Spleen (tissue), 11 donors: ENCODE data around the gene ZFAND5. TPM values are rescaled to one million over a fixed set of nuclear protein-coding genes. Genes with fewer than 3 reads are reported as not detected.
A peak's percentile ranks its signal among the peaks of the same experiment; 100 is the strongest.

Experiments used
- DNase-seq: peaks from one replicate; pipeline ENCODE4 v3.0.0-alpha.2; 2020
- H3K27ac ChIP-seq, 8 donors: fragments of 200-600 bp; sonication (generic) in 7 of 8; 1 replicate in 4 of 8; 2 replicates in 4 of 8; pipeline versions ENCODE4 v1.5.0 to v1.8.0; 2016 to 2021; ENCODE audit warnings: inconsistent platforms in 4 of 8, mild to moderate bottlenecking in 4 of 8, moderate library complexity in 1 of 8
- H3K27me3 ChIP-seq, 7 donors: fragments of 200-600 bp; sonication (generic) in 6 of 7; replicated peaks in 1 of 7; 1 replicate in 4 of 7; 2 replicates in 3 of 7; pipeline versions ENCODE4 v1.5.0 to v1.8.0; 2016 to 2021; ENCODE audit warnings: inconsistent platforms in 3 of 7, mild to moderate bottlenecking in 1 of 7
- H3K36me3 ChIP-seq, 6 donors: fragments of 200-600 bp; sonication (generic) in 5 of 6; 1 replicate in 4 of 6; 2 replicates in 2 of 6; pipeline versions ENCODE4 v1.5.0 to v1.8.0; 2016 to 2021; ENCODE audit warnings: inconsistent platforms in 2 of 6
- H3K4me1 ChIP-seq, 6 donors: fragments of 200-600 bp; sonication (generic) in 5 of 6; 1 replicate in 3 of 6; 2 replicates in 3 of 6; pipeline versions ENCODE4 v1.5.0 to v1.8.0; 2016 to 2021; ENCODE audit warnings: inconsistent platforms in 3 of 6
- H3K4me3 ChIP-seq, 8 donors: fragments of 200-600 bp; sonication (generic) in 7 of 8; 1 replicate in 4 of 8; 2 replicates in 4 of 8; pipeline versions ENCODE4 v1.5.0 to v1.8.0; 2016 to 2021; ENCODE audit warnings: inconsistent platforms in 4 of 8, mild to moderate bottlenecking in 4 of 8, moderate library complexity in 2 of 8
- H3K9me3 ChIP-seq, 8 donors: fragments of 200-600 bp; sonication (generic) in 7 of 8; 1 replicate in 4 of 8; 2 replicates in 4 of 8; pipeline versions ENCODE4 v1.5.0 to v1.8.0; 2016 to 2021; ENCODE audit warnings: inconsistent platforms in 4 of 8
- POLR2A ChIP-seq, 3 donors: fragments of 450-650 bp; IDR thresholded peaks; one replicate each; pipeline ENCODE4 v1.5.1; 2017; ENCODE audit warnings: antibody characterized with exemption in 3 of 3, mild to moderate bottlenecking in 1 of 3
- POLR2AphosphoS5 ChIP-seq, 3 donors: sonication (generic); formaldehyde crosslinking; IDR thresholded peaks; one replicate each; pipeline ENCODE4 v1.5.1; 2017; ENCODE audit warnings: antibody characterized with exemption in 3 of 3
- WGBS, 5 donors: extraction: QIAGEN DNeasy Blood & Tissue Kit in 3 of 5; methylation state at CpG; one replicate each; pipeline versions ENCODE4 v1.1.5 to v1.1.7; 2013 to 2018; 5-methylcytosine and 5-hydroxymethylcytosine counted together
- intact Hi-C: fragments of 100-400 bp; cut with DNase I; formaldehyde crosslinking; loops from one replicate; pipeline ENCODE4 v1.15.0; 2023; ENCODE audit warnings: low total_unique reads
- polyA plus RNA-seq, 3 donors: library from polyadenylated mRNA; stranded (reverse); fragments of 200-250 nt; gene quantifications; one replicate each; pipeline ENCODE4 v1.2.1, GENCODE V29; 2013
- total RNA-seq, 7 donors: library from RNA; depleted of rRNA in 3 of 7; stranded (reverse); fragments of >200 nt in 3 of 7; fragmentation: NEBNext Ultra II Directional in 4 of 7; extraction: Animal tissue kit (Norgen Biotek cat#: 25700) in 4 of 7; gene quantifications; one replicate each; pipeline versions ENCODE4 v1.1.0 to v1.2.1, GENCODE V29; 2016 to 2021
- TF ChIP-seq, protein P1 (sequence below), 11 experiments: fragments of 200-600 bp in 7 of 11; fragments of 450-650 bp in 4 of 11; sonication (generic) in 4 of 11; IDR thresholded peaks in 8 of 11; conservative IDR thresholded peaks in 3 of 11; 1 replicate in 7 of 11; 2 replicates in 4 of 11; pipeline versions ENCODE4 v1.4.0 to v1.8.0; 2016 to 2021; ENCODE audit warnings: antibody characterized with exemption in 11 of 11, inconsistent platforms in 4 of 11, mild to moderate bottlenecking in 1 of 11
- donor health status: healthy with polysubstance abuse.
- donor health status: DM: no; HTN: no; CAD: no; lungs with moderate emphysema.
- donor health status: DM: no; HTN: no; CAD: no.
- donor health status: Bipolar disorder and iron deficiency.
- donor health status: healthy.
- donor health status: DM: no; HTN: no; CAD: no.
- donor health status: DM: yes; HTN: yes; CAD: no.

The ZFAND5 gene
- total and polyA plus RNA-seq, 10 donors, result 69.6 to 238 (median 147) TPM

DNA sequence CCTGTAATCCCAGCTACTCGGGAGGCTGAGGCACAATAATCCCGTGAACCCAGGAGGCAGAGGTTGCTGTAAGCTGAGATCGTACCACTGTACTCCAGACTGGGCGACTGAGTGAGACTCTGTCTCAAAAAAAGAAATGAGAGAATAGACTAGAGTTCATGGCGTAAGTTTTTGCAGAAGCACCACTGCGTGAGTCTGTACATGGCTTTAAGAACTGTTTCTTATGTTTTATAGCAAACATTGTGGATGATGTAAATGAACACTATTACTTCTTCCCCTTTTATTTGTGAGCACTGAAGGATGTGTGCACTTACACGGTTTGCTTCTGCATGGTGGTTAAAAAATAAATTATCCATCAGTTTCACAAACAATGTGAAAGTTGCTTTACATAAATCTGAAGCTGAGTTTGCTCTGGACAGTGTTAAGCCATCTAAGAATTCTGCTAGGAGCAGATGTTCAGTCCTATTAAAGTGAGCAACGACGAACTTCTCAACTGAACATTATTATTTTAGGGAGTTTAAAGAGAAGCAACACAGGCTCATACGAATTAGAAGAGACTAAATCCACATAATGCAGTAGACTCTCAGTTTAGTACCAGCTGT is 52.5 kb downstream of the ZFAND5 start:
- no peak overlapping the region for H3K4me3 ChIP-seq
- H3K27ac ChIP-seq, result peak overlapping the region in 2 of 8 donors; percentile 13 to 19
- WGBS, 5 donors, result 70 to 76% (median 73%) methylated on average over 10 of the region's 10 CpGs
- H3K36me3 ChIP-seq, result no peaks in the 10 kb centered on the region
- DNase-seq, result no peak
- no peaks in the 10 kb centered on the region for H3K27me3 ChIP-seq
- no peak for TF ChIP-seq POLR2A (IDR thresholded peaks at IDR 0.05)
- TF ChIP-seq, protein P1, sequence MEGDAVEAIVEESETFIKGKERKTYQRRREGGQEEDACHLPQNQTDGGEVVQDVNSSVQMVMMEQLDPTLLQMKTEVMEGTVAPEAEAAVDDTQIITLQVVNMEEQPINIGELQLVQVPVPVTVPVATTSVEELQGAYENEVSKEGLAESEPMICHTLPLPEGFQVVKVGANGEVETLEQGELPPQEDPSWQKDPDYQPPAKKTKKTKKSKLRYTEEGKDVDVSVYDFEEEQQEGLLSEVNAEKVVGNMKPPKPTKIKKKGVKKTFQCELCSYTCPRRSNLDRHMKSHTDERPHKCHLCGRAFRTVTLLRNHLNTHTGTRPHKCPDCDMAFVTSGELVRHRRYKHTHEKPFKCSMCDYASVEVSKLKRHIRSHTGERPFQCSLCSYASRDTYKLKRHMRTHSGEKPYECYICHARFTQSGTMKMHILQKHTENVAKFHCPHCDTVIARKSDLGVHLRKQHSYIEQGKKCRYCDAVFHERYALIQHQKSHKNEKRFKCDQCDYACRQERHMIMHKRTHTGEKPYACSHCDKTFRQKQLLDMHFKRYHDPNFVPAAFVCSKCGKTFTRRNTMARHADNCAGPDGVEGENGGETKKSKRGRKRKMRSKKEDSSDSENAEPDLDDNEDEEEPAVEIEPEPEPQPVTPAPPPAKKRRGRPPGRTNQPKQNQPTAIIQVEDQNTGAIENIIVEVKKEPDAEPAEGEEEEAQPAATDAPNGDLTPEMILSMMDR (IDR thresholded peaks at IDR 0.05 in 8 of 11, conservative IDR thresholded peaks at IDR 0.05 in 3 of 11), result no peak
- TF ChIP-seq POLR2AphosphoS5 (IDR thresholded peaks at IDR 0.05), result no peak
- intact Hi-C loops, result no loop called here
- no peaks in the 10 kb centered on the region for H3K9me3 ChIP-seq
- H3K4me1 ChIP-seq, result peaks cover 0 to 32% (median 11%) of the 10 kb centered on the region in 6 donors

DNA sequence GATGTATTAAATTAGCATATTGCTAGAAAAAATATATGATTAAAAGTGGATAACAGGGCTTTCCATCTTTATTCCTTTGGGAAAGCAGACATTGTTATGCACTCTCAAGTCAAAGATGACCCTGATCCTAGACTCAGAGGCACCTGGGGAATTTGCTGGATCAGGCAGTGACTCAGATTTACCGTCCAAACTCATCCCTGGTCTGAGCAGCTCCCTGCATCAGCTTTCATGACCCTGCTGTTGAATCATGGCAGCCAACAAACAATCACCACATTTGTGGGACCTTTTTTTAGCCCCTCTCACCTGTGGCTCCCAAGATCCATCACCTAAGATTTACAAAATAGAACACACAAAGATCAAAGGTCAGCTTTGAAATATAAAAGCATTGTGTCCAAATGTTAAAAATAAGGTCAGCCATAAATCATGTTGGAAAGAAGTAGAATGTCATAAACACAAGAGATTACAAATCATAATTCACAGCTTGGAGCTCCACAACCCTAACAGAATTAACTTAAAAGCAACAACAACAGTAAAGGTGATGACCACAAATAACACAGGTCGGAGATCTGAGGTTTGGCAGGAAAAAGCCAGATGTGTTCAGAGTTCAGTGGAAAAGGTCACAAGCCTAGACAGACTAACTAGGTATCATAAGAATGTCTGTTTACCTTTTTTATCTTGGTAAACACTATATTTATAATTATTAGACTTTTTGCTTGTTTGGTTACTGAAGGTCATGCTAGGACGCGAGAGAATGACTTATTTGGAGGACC is 55.5 kb downstream of the ZFAND5 start:
- Histone ChIP-seq H3K27ac (no peak overlapping the region), H3K9me3 (no peaks in the 10 kb centered on the region), H3K4me3 (no peak overlapping the region), H3K4me1 (peaks cover 0 to 43% (median 24%) of the 10 kb centered on the region in 6 donors), H3K27me3 (no peaks in the 10 kb centered on the region), H3K36me3 (no peaks in the 10 kb centered on the region)
- 85 to 93% (median 91%) methylated on average over 4 of the region's 4 CpGs for WGBS, 5 donors
- intact Hi-C loops, result loop anchor here (10.0 kb wide), 1 partner anchor 45 kb away; no protein-coding TSS in a partner anchor
- DNase-seq, result no peak
- TF ChIP-seq POLR2A (IDR thresholded peaks at IDR 0.05), result no peak
- TF ChIP-seq, protein P1 (IDR thresholded peaks at IDR 0.05 in 8 of 11, conservative IDR thresholded peaks at IDR 0.05 in 3 of 11), result no peak
- TF ChIP-seq POLR2AphosphoS5 (IDR thresholded peaks at IDR 0.05), result no peak

DNA sequence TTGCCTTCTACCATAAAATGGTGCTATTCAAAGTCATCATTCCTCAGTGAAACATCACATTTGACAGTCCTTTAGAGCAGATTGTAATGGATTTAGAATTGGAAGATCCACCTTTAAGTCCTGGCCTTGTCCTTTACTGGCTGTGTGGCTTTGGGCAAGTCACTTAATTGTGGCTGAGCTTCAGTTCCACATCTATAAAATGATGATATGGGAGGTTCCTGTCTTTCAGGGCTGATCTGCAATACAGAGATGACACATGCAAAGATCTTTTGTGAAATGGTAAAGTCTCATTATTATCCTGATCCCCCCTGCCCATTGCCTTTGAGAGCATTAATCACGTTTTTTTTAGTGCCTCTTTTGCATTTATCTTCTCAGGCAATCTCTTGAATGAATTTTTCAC is 58.2 kb downstream of the ZFAND5 start:
- intact Hi-C loops, result loop anchor here (10.0 kb wide), 1 partner anchor 48 kb away; no protein-coding TSS in a partner anchor
- WGBS, 5 donors, result 46 to 69% (median 61%) methylated on average over 1 of the region's 1 CpG
- H3K4me1 ChIP-seq, result peaks cover 8 to 45% (median 32%) of the 10 kb centered on the region in 6 donors
- peak overlapping the region in 7 of 8 donors; percentile 84 to 92 (median 88) for H3K27ac ChIP-seq
- no peaks in the 10 kb centered on the region for H3K36me3 ChIP-seq
- H3K9me3 ChIP-seq, result no peaks in the 10 kb centered on the region
- H3K27me3 ChIP-seq, result no peaks in the 10 kb centered on the region
- TF ChIP-seq POLR2A (IDR thresholded peaks at IDR 0.05) (no peak), POLR2AphosphoS5 (IDR thresholded peaks at IDR 0.05) (no peak)
- TF ChIP-seq, protein P1 (IDR thresholded peaks at IDR 0.05 in 8 of 11, conservative IDR thresholded peaks at IDR 0.05 in 3 of 11), result no peak
- no peak overlapping the region for H3K4me3 ChIP-seq
- no peak for DNase-seq

DNA sequence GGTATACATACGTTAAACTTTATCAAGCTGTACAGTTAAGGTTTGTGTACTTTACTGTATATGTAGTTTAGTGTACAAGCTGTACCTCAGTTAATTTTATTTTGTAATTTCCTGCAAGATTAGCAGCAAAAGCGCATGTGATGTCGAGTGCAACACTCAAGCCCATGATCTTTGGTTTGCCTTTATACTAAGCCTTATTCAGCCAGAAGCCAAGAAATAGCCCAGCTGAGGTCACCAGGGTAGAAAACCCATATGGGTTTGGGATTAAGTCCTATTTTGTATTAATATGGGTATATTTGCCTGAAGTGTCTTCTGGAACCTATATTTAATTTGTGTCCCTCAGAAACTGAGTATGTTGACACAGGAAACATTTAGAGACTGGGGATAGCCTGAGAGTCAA is 59.3 kb downstream of the ZFAND5 start:
- no peaks in the 10 kb centered on the region for H3K9me3 ChIP-seq
- peak overlapping the region in 6 of 8 donors; percentile 13 to 65 (median 22) for H3K4me3 ChIP-seq
- H3K4me1 ChIP-seq, result peaks cover 12 to 51% (median 32%) of the 10 kb centered on the region in 6 donors
- H3K27me3 ChIP-seq, result no peaks in the 10 kb centered on the region
- TF ChIP-seq, protein P1 (IDR thresholded peaks at IDR 0.05 in 8 of 11, conservative IDR thresholded peaks at IDR 0.05 in 3 of 11), result no peak
- TF ChIP-seq POLR2A (IDR thresholded peaks at IDR 0.05) (no peak), POLR2AphosphoS5 (IDR thresholded peaks at IDR 0.05) (no peak)
- WGBS, 5 donors, result 29 to 57% (median 42%) methylated on average over 3 of the region's 3 CpGs
- H3K27ac ChIP-seq, result peak overlapping the region; percentile 61 to 92 (median 88)
- no peak for DNase-seq
- no peaks in the 10 kb centered on the region for H3K36me3 ChIP-seq
- intact Hi-C loops, result loop anchor here (10.0 kb wide), 1 partner anchor 49 kb away; no protein-coding TSS in a partner anchor
